NB4 (cell line): ENCODE results near the gene RNF31.

ENCODE experiments used
- DNase-seq: peaks from one replicate; pipeline ENCODE4 v3.0.0; 2010; ENCODE audit warnings: low read depth
- H3K4me3 ChIP-seq: one replicate; pipeline ENCODE4 v1.5.1; 2011; ENCODE audit warnings: mild to moderate bottlenecking, low read depth, low read length, moderate library complexity
- CTCF ChIP-seq: IDR thresholded peaks from one replicate; pipeline ENCODE4 v1.5.1; 2012; ENCODE audit warnings: low read depth, low read length
- MAX ChIP-seq: IDR thresholded peaks from 2 replicates; pipeline ENCODE4 v1.6.1; 2011; ENCODE audit warnings: low read depth, low read length
- MYC ChIP-seq: IDR thresholded peaks from 2 replicates; pipeline ENCODE4 v1.6.1; 2011; ENCODE audit warnings: low read depth, low read length
- POLR2A ChIP-seq: IDR thresholded peaks from 2 replicates; pipeline ENCODE4 v1.6.1; 2011; ENCODE audit warnings: mild to moderate bottlenecking; ENCODE audit not compliant: insufficient read length; ENCODE audit errors: extremely low read depth

Gene RNF31

GRCh38 chr14:24185026-24185425, 37.7 kb downstream of the RNF31 start:
- TF ChIP-seq POLR2A (no peak), MAX (no peak)
- no peak overlapping the region for H3K4me3 ChIP-seq
- no peak for DNase-seq

- no peak overlapping the region for H3K4me3 ChIP-seq
- TF ChIP-seq MYC, result no peak
- no peak for DNase-seq
These were observed 38.4 kb downstream of the RNF31 start for GRCh38 chr14:24185741-24186140.

GRCh38 chr14:24186831-24187538, 39.7 kb downstream of the RNF31 start:
- no peak for TF ChIP-seq POLR2A
- TF ChIP-seq CTCF, result no peak
- TF ChIP-seq MAX, result no peak
- TF ChIP-seq MYC, result no peak
- H3K4me3 ChIP-seq, result peak overlapping the region; percentile 85
- no peak for DNase-seq

GRCh38 chr14:24187539-24187915, 40.2 kb downstream of the RNF31 start:
- H3K4me3 ChIP-seq, result peak overlapping the region; percentile 85
- no peak for DNase-seq
- no peak for TF ChIP-seq CTCF
- no peak for TF ChIP-seq MYC
- no peak for TF ChIP-seq POLR2A
- no peak for TF ChIP-seq MAX

GRCh38 chr14:24188251-24189058, 41.2 kb downstream of the RNF31 start, which contains the start of gene IPO4:
TSS of gene IPO4 (minus strand) at chr14:24188816. CDS start at chr14:24188787, 29 bp downstream.
- peak within 1 kb of the TSS; percentile 85 for H3K4me3 ChIP-seq
- DNase-seq, result peak; percentile 98
- TF ChIP-seq POLR2A (peak; percentile 87), CTCF (no peak), MAX (peak; percentile 100), MYC (peak; percentile 100)

- H3K4me3 ChIP-seq, result peak overlapping the region; percentile 45
- no peak for DNase-seq
- TF ChIP-seq CTCF, result no peak
- TF ChIP-seq MYC, result no peak
- TF ChIP-seq POLR2A, result no peak
- no peak for TF ChIP-seq MAX
These were observed 41.7 kb downstream of the RNF31 start for GRCh38 chr14:24189059-24189375.
